ENCODE data around the gene ADCY1.
"Not testable (repeated sequence)": the region's sequence is repeated elsewhere in the genome, so short reads cannot be mapped to it uniquely, and the experiment has no call there.

The ADCY1 gene

GRCh38 chr7:45573661-45574415 lies at the start of gene ADCY1:
Gene ADCY1 (plus strand): TSS chr7:45574368. CDS start chr7:45574544, 176 bp downstream.
- DNase-seq: no peak

- DNase-seq: no peak
Observed at GRCh38 chr7:45524445-45524844, 49.7 kb upstream of the ADCY1 start.

- DNase-seq: no peak
Observed at GRCh38 chr7:45525057-45525456, 49.1 kb upstream of the ADCY1 start.

DNA sequence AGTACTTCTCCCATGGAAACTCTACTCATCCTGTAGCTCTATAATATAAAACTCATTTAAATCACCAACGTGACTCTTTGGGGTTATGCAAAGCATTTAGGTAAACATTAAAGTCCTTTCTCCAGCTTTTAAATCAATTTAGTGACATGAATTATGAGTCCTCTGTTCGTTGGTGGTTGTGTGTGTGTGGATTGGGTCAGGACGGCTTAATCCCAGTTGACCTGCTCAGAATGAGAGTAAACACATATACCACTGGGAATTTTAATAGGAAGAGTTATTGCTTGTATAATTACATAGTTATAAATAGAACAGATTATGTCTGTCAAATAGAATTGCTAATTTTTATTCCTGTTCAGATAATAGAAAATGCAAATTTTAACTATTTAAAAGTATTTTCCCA lies 30.7 kb upstream of the ADCY1 start:
- DNase-seq: no peak

DNA sequence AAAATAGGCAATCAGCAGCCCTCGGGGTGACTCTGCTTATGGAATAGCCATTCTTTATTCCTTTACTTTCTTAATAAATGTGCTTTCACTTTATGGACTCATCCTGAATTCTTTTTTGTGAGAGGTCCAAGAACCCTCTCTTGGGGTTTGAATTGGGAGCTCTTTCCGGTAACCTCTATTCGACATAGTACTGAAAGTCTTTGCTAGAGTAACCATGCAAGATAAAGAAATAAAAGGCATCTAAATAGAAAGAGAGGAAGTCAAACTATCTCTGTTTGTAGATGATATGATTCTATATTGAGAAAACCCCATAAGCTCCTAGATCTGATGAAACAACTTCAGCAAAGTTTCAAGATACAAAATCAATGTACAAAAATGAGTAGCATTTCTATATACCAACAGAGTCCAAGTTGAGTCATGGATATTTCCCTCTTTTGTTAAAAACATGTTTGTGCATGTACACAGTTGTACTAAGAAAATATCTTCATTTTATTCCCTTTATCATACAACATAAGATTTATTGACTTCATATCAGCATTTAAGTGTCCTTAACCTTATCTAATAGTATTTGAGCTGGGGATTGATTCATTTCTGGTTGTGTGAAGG lies 29.0 kb upstream of the ADCY1 start:
- DNase-seq: not testable (repeated sequence)

DNA sequence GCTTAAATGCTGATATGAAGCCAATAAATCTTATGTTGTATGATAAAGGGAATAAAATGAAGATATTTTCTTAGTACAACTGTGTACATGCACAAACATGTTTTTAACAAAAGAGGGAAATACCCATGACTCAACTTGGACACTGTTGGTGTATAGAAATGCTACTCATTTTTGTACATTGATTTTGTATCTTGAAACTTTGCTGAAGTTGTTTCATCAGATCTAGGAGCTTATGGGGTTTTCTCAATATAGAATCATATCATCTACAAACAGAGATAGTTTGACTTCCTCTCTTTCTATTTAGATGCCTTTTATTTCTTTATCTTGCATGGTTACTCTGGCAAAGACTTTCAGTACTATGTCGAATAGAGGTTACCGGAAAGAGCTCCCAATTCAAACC lies 25.3 kb upstream of the ADCY1 start:
- DNase-seq: not testable (repeated sequence)

- no peak for DNase-seq
Observed at GRCh38 chr7:45563401-45563800, 10.8 kb upstream of the ADCY1 start.

GRCh38 chr7:45563941-45564461 lies 10.2 kb upstream of the ADCY1 start:
- no peak for DNase-seq

DNA sequence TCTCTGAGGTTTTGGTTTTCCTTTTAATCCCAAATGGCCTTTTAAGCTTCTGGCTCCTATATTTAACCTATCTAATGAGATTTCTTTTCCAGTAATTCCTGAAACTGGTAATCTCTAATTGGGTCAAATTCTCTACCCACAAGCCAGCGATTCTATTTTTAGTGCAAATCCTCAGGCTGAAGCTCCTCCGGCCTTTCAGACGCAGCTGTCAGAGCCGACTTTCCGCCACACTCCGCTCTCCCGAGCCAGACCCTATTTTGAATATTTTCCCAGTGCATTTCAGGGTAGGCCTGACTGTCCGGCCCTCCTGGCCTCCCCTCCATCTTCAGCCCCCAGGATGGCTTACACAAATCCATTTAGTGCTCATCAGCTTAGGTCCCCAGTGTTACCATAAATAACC lies 9.7 kb upstream of the ADCY1 start:
- no peak for DNase-seq

DNA sequence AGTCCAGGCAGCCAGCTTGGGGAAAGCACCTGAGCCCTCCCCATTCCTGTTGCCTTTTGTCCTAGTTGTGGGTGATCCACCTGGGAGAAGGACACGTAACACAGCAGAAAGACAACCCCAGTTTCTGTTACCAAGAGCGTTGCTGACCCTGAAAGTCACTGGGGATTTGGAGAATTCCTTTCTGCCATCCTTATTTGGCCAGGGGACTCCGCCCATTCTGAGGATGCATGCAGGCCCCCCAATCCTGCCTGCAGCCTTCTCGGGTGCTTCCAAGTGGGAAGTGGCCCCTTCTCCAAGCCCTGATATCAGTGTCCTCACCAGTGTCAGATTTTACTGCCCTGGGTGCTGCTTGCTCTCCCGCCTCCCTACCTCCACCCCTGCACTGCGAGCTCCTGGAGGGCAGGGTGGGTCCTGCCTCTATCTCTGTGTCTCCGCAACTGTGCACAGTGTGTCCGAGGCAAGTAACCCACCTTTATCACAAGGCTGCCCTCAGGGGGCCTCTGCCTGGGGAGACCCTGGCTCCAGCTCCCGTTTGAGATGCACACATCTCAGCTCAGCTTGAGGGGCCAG lies 9.2 kb upstream of the ADCY1 start:
- DNase-seq: no peak

- no peak for DNase-seq
Observed at GRCh38 chr7:45566386-45566785, 7.8 kb upstream of the ADCY1 start.

DNA sequence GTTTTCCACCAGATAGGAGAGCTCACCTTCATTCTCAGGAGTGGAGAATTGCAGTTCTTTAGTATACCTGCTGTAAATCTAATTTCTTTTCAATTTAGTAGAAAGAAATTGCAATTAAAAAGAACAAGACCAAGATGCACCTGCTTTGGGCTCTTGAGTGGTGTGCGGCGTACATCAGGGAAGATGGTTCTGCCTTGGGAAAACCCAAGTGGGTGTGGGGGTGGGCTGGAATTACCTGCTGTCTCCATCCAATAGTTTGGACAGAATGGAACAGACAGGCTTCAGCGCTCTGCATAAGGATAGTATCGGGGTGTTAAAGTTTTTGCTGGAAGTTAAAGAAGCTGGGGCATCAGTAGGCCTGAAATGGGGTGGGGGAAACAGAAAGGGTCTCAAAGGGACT lies 7.2 kb upstream of the ADCY1 start:
- DNase-seq: no peak

- DNase-seq: no peak
Observed at GRCh38 chr7:45567713-45568112, 6.5 kb upstream of the ADCY1 start.

- DNase-seq: no peak
Observed at GRCh38 chr7:45568536-45569289, 5.5 kb upstream of the ADCY1 start.

DNA sequence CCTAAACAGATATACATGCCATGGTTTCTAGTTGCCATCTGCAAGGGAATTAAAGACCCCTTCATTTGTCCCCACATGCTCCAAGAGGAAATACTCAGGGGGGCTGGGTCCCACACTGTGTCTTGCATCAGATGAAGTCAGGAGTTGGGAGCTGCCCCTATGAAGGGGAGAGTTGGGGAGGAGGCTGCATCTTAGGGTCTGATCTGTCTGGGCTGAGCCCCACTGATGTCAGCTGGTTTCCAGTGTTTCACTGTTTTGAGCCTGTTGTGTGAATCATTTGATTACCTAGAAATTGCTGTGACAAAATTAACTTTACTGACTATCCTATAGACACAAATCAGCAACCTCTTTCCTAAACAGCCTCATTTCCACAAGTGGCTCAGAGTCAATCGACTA lies 4.9 kb upstream of the ADCY1 start:
- no peak for DNase-seq

DNA sequence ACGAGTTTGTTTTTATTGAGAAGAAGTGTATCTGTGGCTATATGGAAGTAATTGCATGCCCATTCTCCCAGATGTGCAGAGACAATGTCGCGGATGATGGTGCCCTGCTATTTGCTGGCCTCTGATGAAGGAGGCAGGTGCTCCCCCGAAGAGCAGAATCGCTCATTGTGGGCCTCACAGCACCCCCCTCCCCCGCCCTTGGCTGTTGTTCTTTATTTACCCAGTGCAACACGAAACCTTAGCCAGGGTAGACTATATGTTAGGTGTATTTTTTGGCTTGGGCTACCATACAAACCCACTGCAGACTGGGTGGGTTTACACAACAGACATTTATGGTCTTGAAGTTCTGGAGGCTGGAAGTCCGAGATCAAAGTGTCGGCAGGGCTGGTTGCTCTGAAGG lies 3.4 kb upstream of the ADCY1 start:
- DNase-seq: no peak

- DNase-seq: no peak
Observed at GRCh38 chr7:45573204-45573603, 964 bp upstream of the ADCY1 start.

DNA sequence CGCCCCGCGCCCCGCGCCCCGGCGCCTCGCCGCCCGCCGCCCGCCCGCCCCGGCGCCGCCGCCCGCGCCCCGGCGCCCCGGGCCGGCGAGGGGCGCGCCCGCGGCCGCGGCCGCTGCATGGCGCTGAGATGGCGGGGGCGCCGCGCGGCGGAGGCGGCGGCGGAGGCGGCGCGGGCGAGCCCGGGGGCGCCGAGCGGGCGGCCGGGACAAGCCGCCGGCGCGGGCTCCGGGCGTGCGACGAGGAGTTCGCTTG lies 174 bp downstream of the ADCY1 start:
- no peak for DNase-seq

GRCh38 chr7:45574669-45575500 lies 717 bp downstream of the ADCY1 start:
- no peak for DNase-seq

DNA sequence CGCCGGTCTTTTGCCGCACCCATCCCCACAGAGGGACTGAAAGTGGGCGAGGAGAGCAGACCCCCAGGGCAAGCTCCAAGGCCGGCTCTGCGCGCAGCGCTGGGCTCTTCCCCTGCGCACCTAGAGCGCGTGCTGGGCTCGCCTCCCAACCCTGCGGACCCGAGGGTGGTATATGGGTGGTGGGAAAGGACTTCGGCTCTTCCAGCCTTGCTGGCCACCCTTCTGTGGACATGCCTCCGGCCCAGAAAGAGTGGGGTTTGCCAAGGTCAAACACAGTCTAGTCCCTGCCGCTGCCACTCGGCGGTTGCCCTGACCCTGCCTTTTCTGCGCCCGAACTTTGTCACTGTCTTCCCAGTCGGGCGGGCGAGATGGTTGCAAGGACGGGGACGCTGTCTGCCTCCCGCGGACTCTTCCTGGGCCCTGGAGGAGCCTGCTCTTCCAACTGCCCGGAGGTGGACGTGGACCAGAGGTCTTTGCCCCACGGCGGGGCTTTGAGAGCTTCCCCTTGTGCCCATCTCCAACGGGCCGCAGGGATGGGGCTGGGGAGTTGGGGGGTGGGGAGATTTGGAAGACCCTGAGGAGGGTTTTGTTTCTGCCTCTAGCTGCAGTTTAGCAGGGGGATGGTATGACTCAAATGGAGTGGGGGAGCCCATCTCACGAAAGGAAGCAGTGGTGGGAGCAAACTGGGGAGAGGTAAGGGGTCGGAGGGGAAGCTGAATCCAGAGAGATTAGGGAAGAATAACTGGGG lies 1.5 kb downstream of the ADCY1 start:
- DNase-seq: no peak

- DNase-seq: no peak
Observed at GRCh38 chr7:45576249-45576929, 2.2 kb downstream of the ADCY1 start.

- DNase-seq: no peak
Observed at GRCh38 chr7:45578022-45578421, 3.9 kb downstream of the ADCY1 start.
